Right forelimb (tissue), 1 donor: ENCODE results near the gene KRI1.

Experiments used
- DNase-seq: peaks from one replicate; pipeline ENCODE4 v3.0.0-alpha.2; 2018

KRI1 gene

DNA sequence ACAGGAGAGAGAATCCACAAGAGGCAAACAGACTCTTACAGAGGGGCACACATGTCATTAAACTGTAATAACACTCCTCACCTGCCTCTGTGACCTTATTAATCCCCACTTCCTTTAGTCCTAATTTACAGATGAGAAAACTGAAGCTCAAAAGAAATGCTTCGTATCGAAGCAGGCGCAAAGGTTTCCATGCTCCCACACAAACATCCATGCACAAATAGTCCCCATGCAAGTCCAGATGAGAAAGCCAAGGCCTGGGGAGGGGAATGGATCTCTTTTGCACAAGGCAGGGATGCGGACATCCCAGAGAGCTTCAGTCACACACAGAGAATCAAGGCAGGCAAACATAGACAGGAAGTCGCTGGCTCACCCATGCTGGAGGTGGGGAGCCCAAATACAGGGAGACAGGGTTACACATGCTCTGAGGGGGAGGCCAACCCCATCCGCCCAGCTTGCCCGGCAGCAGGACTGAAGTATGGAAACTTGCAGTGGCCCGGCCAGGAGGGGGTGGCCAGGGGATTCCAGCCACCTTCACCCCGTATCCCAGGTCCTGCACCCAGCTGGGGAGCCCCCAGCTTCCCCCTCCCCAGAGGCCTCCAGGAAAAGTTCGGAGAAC, 49.0 kb downstream of the KRI1 start:
- no peak for DNase-seq

DNA sequence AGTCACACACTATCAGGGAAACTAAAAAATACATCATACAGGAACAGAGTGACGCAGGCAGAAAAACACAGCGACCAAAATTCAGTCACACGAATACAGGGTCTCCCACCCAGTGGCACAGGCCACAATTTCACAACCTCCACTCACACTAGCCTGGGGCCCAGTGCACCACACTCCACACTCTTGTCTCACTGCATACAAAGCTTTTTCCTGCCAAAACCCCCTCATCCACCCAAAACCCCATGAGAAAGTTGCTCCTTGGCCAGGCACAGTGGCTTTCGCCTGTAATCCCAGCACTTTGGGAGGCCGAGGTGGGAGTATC, 49.8 kb downstream of the KRI1 start:
- no peak for DNase-seq

DNA sequence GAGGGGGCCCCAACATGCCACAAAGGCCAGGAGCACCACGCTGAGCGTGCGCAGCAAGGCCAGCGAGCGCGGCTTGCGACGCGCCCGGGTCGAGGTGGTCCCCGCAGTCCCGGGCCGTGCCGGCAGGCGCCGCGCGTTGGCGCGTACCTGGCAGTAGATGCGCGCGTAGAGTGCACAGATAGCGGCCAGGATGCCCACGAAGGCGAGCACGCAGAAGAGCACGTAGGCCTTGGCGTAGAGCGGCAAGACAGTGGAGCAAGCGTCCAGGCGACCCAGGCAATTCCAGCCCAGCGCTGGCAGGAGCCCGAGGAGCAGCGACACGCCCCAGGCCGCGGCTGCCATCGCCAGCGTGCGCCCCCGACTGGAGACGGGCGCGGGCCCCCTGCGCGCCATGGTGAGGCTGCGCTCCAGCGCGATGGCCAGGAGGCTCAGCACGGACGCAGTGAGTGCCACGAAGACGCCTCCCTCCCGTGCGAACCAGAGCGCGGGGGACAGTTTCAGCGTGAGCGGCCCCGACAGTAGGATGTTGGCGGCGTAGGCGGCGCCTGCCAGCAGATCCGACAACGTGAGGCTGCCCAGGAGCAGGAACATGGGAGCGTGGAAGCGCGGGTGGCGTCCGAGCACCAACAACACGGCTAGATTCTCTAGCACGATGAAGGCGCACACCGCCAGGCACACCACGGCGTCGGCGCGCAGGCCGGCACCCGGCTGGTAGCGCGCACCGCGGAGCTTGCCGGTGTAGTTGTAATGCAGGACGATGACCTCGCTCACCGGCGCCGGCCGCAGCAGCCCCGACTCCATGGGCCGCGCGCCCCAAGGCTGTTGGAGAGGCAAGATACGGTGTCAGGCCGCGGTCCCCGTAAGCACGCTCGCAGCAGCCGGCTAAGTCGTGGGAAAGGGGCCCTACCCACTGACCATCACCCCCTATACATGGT, 51.3 kb downstream of the KRI1 start:
- no peak for DNase-seq

DNA sequence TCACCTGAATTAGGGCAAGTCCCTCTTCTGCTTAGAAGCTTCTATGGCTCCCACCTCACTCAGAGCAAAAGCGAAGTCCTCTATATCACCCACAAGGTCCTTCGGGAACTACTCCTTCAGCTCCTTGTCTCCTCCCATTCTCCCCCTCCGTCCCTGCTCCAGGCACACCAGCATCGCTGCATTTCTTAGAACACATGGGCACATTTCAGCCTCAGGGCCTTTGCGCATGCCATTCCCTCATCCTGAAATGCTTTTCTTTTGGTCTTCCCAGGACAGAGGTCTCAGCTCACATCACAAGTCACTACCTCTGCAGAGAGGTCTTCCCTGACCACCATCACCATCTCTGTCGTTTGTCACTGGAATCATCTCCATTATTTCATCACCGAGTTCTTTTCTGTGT, 52.6 kb downstream of the KRI1 start:
- no peak for DNase-seq

DNA sequence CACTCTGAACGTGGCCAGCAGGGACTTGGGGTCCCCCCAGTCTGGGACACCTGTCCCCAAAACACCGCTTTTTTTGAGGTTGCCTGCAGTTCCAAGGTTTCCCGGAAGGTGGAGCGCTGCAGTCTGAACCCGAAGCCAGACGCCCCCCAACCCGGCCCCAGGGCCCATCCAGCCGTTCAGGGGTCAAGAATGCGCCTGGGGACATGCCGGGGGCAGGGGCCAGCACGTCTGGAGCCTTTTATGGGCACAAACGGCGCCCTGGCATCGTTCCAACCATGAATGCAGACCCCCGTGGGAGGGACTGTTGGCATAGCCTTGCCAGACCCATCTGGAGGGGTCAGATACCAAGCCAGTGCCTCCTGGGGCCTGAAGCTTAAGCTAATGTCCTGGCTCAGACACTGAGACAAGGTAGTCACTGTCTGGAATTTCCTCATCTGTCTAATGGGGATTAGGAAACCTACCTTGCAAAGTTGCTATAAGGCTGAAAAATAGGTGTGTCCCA, 55.5 kb downstream of the KRI1 start:
- no peak for DNase-seq

DNA sequence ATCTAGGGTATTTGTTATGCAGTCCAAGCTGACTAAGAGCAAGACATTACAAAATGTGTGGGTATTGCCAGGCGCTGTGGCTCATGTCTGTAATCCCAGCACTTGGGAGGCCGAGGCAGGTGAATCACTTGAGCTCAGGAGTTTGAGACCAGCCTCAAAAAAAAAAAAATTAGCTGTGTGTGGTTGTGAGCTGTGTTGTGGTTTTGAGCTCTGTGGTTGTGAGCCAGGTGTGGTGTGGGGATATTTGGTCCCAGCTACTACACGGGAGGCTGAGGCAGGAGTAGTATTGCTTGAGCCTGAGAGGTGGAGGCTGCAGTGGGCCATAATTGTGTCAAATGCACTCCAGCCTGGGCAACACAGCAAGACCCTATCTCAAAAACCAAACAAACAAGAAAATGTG, 57.1 kb downstream of the KRI1 start:
- no peak for DNase-seq

DNA sequence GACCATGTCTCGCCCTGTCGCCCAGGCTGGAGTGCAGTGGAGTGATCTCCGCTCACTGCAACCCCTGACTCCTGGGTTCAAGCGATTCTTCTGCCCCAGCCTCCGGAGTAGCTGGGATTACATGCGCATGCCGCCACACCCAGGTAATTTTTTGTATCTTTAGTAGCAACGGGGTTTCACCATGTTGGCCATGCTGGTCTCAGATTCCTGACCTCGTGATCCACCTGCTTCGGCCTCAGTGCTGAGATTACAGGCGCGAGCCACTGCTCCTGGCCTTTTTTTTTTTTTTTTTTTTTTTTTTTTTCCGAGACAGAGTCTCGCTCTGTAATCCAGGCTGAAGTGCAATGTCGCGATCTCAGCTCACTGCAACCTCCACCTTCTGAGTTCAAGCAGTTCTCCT, 57.8 kb downstream of the KRI1 start:
- no peak for DNase-seq

DNA sequence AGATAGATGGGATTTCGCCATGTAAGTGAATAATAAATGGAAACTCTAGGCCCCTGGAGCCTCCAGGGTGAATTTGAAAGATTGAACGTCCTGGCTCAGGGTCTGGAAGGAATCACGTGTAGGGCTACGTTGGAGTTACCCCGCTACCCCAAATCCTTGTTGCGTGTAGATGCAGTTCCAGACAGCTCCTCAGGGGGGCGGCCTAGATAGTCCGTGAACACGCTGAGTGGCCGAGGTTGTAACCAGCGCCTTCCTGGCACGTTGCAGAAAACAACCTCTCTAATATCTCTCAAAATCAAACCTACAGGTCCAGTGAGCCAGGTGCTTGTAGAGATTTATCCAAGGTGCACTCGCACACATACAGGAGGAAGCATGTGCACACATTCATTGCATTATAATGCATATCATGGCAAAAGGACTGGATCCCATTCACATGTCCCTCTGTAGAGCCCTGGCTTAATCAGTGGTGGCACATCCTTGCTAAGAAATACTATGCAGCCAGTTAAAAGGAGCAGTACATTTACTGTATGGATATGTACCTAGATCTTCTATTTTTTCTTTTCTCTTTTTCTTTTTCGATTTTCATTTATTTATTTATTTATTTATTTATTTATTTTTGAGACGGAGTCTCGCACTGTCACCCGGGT, 60.1 kb downstream of the KRI1 start:
- DNase-seq, result peak; percentile 67
